GM13977 (cell line): ENCODE results near the gene ZBTB46.
"Not testable (repeated sequence)": the region's sequence is repeated elsewhere in the genome, so short reads cannot be mapped to it uniquely, and the experiment has no call there.

Experiments used
- DNase-seq: peaks from one replicate; pipeline ENCODE4 v3.0.0; 2012; ENCODE audit warnings: low spot score
- CTCF ChIP-seq: IDR thresholded peaks from 2 replicates; pipeline ENCODE4 v1.5.1; 2012; ENCODE audit warnings: mild to moderate bottlenecking, control low read depth; ENCODE audit not compliant: insufficient read depth; ENCODE audit errors: extremely low read depth, missing control alignments
- in situ Hi-C: fragments of 300-500 bp; cut with MboI; formaldehyde crosslinking; loops from one replicate; pipeline ENCODE4 v1.12.0; 2022; ENCODE audit warnings: low sequenced_read_pairs, low pct_unique_long_range_greater_than_20kb, mixed read lengths, inconsistent platforms; ENCODE audit not compliant: unreplicated experiment

The ZBTB46 gene

GRCh38 chr20:63778034-63778752 is 52.9 kb downstream of the ZBTB46 start:
- no peak for DNase-seq
- in situ Hi-C loops = no loop called here
- no peak for TF ChIP-seq CTCF

- no peak for DNase-seq
- in situ Hi-C loops = no loop called here
- no peak for TF ChIP-seq CTCF
Measured at GRCh38 chr20:63777614-63778013, 53.5 kb downstream of the ZBTB46 start.

- not testable (repeated sequence) for DNase-seq
Measured at GRCh38 chr20:63776875-63777274, 54.2 kb downstream of the ZBTB46 start.

GRCh38 chr20:63775096-63775978 is 55.7 kb downstream of the ZBTB46 start:
- in situ Hi-C loops = no loop called here
- DNase-seq = no peak
- peak; percentile 43 for TF ChIP-seq CTCF

More at GRCh38 chr20:63776875-63777274, 54.2 kb downstream of the ZBTB46 start:
- in situ Hi-C loops = not testable (repeated sequence)

GRCh38 chr20:63774306-63774705 is 56.8 kb downstream of the ZBTB46 start:
- no peak for TF ChIP-seq CTCF
- no peak for DNase-seq
- in situ Hi-C loops = no loop called here

- in situ Hi-C loops = no loop called here
- DNase-seq = no peak
- no peak for TF ChIP-seq CTCF
Measured at GRCh38 chr20:63773571-63774241, 57.4 kb downstream of the ZBTB46 start.
